Lower leg skin (tissue), 4 donors: ENCODE results near the gene TNFAIP8L1. TPM values are rescaled to one million over a fixed set of nuclear protein-coding genes. Genes with fewer than 3 reads are reported as not detected.

ENCODE experiments used
- DNase-seq, 2 donors: peaks; one replicate each; pipeline ENCODE4 v3.0.0-alpha.2; 2019; ENCODE audit warnings: low spot score in 2 of 2
- H3K4me3 ChIP-seq: fragments of 200-600 bp; sonication (generic); 2 replicates; pipeline ENCODE4 v1.5.1; 2017; ENCODE audit warnings: mild to moderate bottlenecking, low read depth; ENCODE audit not compliant: poor library complexity, severe bottlenecking
- CTCF ChIP-seq, 3 donors: fragments of 450-650 bp; IDR thresholded peaks; one replicate each; pipeline ENCODE4 v1.5.1; 2016; ENCODE audit warnings: antibody characterized with exemption in 3 of 3, mild to moderate bottlenecking in 3 of 3, moderate library complexity in 2 of 3
- POLR2A ChIP-seq, 2 donors: fragments of 450-650 bp; IDR thresholded peaks; one replicate each; pipeline ENCODE4 v1.6.1; 2016 to 2017; ENCODE audit warnings: antibody characterized with exemption in 2 of 2, mild to moderate bottlenecking in 1 of 2, moderate library complexity in 1 of 2
- WGBS, 2 donors: methylation state at CpG; one replicate each; pipeline ENCODE4 v1.1.5; 2018; 5-methylcytosine and 5-hydroxymethylcytosine counted together
- intact Hi-C: fragments of 100-400 bp; cut with DNase I; formaldehyde crosslinking; loops from one replicate; pipeline ENCODE4 v1.15.0; 2023; ENCODE audit warnings: low total_unique reads
- total RNA-seq, 4 donors: library from RNA; depleted of rRNA; stranded (reverse); fragments of >200 nt; gene quantifications; one replicate each; pipeline ENCODE4 v1.1.0, GENCODE V29; 2016

The TNFAIP8L1 gene
- total RNA-seq, 4 donors from 2014 or later = 3.1 to 11.6 (median 7.0) TPM

GRCh38 chr19:4654437-4655361 lies 15.4 kb downstream of the TNFAIP8L1 start:
- intact Hi-C loops = no loop called here
- WGBS, 2 donors = 83 to 84% methylated on average over 27 of the region's 27 CpGs
- no peak for DNase-seq

GRCh38 chr19:4656102-4656501 lies 16.8 kb downstream of the TNFAIP8L1 start:
- H3K4me3 ChIP-seq = no peak overlapping the region
- TF ChIP-seq POLR2A (IDR thresholded peaks at IDR 0.05) (no peak), CTCF (IDR thresholded peaks at IDR 0.05) (no peak)
- intact Hi-C loops = no loop called here
- WGBS, 2 donors = 77 to 79% methylated on average over 8 of the region's 8 CpGs
- no peak for DNase-seq

More at GRCh38 chr19:4654437-4655361, 15.4 kb downstream of the TNFAIP8L1 start:
- H3K4me3 ChIP-seq = no peak overlapping the region
- TF ChIP-seq POLR2A (IDR thresholded peaks at IDR 0.05) = no peak
- TF ChIP-seq CTCF (IDR thresholded peaks at IDR 0.05) = no peak

- no peak for DNase-seq
- 72 to 80% methylated on average over 14 of the region's 14 CpGs for WGBS, 2 donors
- TF ChIP-seq CTCF (IDR thresholded peaks at IDR 0.05) (no peak), POLR2A (IDR thresholded peaks at IDR 0.05) (no peak)
- intact Hi-C loops = no loop called here
- no peak overlapping the region for H3K4me3 ChIP-seq
Measured at GRCh38 chr19:4657262-4657661, 17.9 kb downstream of the TNFAIP8L1 start.

- no peak for TF ChIP-seq CTCF (IDR thresholded peaks at IDR 0.05)
- no peak for TF ChIP-seq POLR2A (IDR thresholded peaks at IDR 0.05)
- DNase-seq = no peak
- intact Hi-C loops = no loop called here
- no peak overlapping the region for H3K4me3 ChIP-seq
- 95 to 99% methylated on average over 6 to 8 of the region's 8 CpGs for WGBS, 2 donors
Measured at GRCh38 chr19:4657835-4658234, 18.5 kb downstream of the TNFAIP8L1 start.

DNA sequence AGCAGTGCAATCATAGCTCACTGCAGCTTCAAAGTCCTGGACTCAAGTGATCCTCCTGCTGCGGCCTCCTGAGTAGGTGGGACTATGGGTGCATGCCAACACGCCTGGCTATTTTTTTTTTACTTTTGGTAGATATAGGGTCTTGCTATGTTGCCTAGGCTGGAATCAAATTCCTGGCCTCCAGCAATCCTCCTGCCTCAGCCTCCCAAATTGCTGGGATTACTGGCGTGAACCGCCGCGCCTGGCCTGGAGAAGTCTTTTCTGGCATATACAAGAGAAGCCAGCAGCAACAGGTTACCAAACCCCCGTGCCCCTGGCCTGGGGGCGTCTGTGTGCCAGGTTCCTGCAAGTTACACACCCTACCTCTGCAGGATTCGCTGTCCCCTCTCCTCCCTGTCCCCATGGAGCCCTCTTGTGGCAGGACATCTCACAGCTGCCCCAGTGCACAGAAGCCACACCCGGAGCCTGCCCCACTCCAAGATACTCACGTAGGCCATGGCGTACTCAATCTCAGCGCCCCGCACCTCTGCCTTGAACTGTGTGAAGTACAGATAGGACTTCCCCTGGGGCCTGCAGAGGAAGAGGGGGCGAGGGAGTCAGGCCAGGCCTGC lies 21.0 kb downstream of the TNFAIP8L1 start:
- TF ChIP-seq POLR2A (IDR thresholded peaks at IDR 0.05) (no peak), CTCF (IDR thresholded peaks at IDR 0.05) (no peak)
- no peak for DNase-seq
- intact Hi-C loops = no loop called here
- WGBS, 2 donors = 77 to 82% methylated on average over 15 of the region's 15 CpGs
- no peak overlapping the region for H3K4me3 ChIP-seq
